Measurements from ENCODE around the gene CPLANE1.

- no peak for TF ChIP-seq CTCF (IDR thresholded peaks at IDR 0.05 in 2 of 3, conservative IDR thresholded peaks at IDR 0.05 in 1 of 3; ENCODE audit: insufficient read depth in 2 of 3, low read depth in 1 of 3, low read length in 3 of 3)
- TF ChIP-seq MYNN (IDR thresholded peaks at IDR 0.05) = no peak
- no peak for TF ChIP-seq MYNN (CRISPR knock-in tag; IDR thresholded peaks at IDR 0.05)
- TF ChIP-seq CBFB (CRISPR knock-in tag; IDR thresholded peaks at IDR 0.05) = no peak
- TF ChIP-seq USF1 (CRISPR knock-in tag; IDR thresholded peaks at IDR 0.05) = no peak
- no peak for TF ChIP-seq ZBED1 (IDR thresholded peaks at IDR 0.05)
- no peak for TF ChIP-seq ZC3H4 (CRISPR knock-in tag; IDR thresholded peaks at IDR 0.05; ENCODE audit: borderline replicate concordance)
- TF ChIP-seq NEUROD1 (IDR thresholded peaks at IDR 0.05; ENCODE audit: borderline replicate concordance, low read depth, low read length, partially characterized antibody) = no peak
- no peak for TF ChIP-seq POLR2A (conservative IDR thresholded peaks at IDR 0.05)
- no peak for TF ChIP-seq SIN3A (IDR thresholded peaks at IDR 0.05; ENCODE audit: borderline replicate concordance in 2 of 2, control insufficient read depth in 1 of 2, low read depth in 2 of 2, low read length in 2 of 2)
- no peak for TF ChIP-seq SIX5 (IDR thresholded peaks at IDR 0.05; ENCODE audit: borderline replicate concordance in 1 of 2, insufficient read depth in 1 of 2, low read depth in 1 of 2, low read length in 2 of 2)
- TF ChIP-seq SIRT6 (IDR thresholded peaks at IDR 0.05; ENCODE audit: low read depth, low read length) = no peak
These were observed 128.1 kb downstream of the CPLANE1 start for GRCh38 chr5:37121027-37121426.
